Neural cell (in vitro differentiated cells): Measurements from ENCODE around the gene MRPS6. TPM values are rescaled to one million over a fixed set of nuclear protein-coding genes. Genes with fewer than 3 reads are reported as not detected.

Experiments
- H2AFZ ChIP-seq: fragments of 200-600, 300-800 bp; sonication (generic), shearing (Covaris generic); 2 replicates; pipeline ENCODE4 v1.6.0; 2014; ENCODE audit warnings: low read depth, mild to moderate bottlenecking, antibody characterized with exemption, low read length, moderate library complexity
- H3F3A ChIP-seq: fragments of 200-600 bp; shearing (Covaris generic); 2 replicates; pipeline ENCODE4 v1.6.1; 2016; ENCODE audit warnings: mild to moderate bottlenecking, moderate library complexity, mixed read lengths, antibody characterized with exemption, low read length; ENCODE audit not compliant: insufficient read depth, poor library complexity, severe bottlenecking
- H3K27ac ChIP-seq: fragments of 200-600, 300-800 bp; sonication (generic), shearing (Covaris generic); 2 replicates; pipeline ENCODE4 v1.5.1; 2014; ENCODE audit warnings: mild to moderate bottlenecking, low read length, moderate library complexity
- H3K27me3 ChIP-seq: fragments of 300-800, 200-600 bp; sonication (generic), shearing (Covaris generic); 2 replicates; pipeline ENCODE4 v1.6.0; 2014; ENCODE audit warnings: mild to moderate bottlenecking, low read depth, low read length, moderate library complexity; ENCODE audit not compliant: insufficient read depth
- H3K36me3 ChIP-seq: fragments of 300-800, 200-600 bp; sonication (generic), shearing (Covaris generic); 2 replicates; pipeline ENCODE4 v1.5.1; 2014; ENCODE audit warnings: mild to moderate bottlenecking, antibody characterized with exemption, low read length, moderate library complexity; ENCODE audit not compliant: insufficient read depth
- H3K4me2 ChIP-seq: fragments of 300-800, 200-600 bp; sonication (generic), shearing (Covaris generic); 2 replicates; pipeline ENCODE4 v1.6.0; 2014; ENCODE audit warnings: mild to moderate bottlenecking, low read length
- H3K4me3 ChIP-seq: fragments of 300-800, 200-600 bp; sonication (generic), shearing (Covaris generic); 2 replicates; pipeline ENCODE4 v1.5.1; 2014; ENCODE audit warnings: mild to moderate bottlenecking, low read length, moderate library complexity
- H3K79me2 ChIP-seq: fragments of 200-600 bp; shearing (Covaris generic); replicated peaks from 2 replicates; pipeline ENCODE4 v1.6.0; 2014; ENCODE audit warnings: mild to moderate bottlenecking, low read length, moderate library complexity; ENCODE audit not compliant: insufficient read depth
- H3K9ac ChIP-seq: fragments of 300-800, 200-600 bp; sonication (generic), shearing (Covaris generic); 2 replicates; pipeline ENCODE4 v1.6.1; 2016; ENCODE audit warnings: mild to moderate bottlenecking, low read length, mixed read lengths
- H3K9me2 ChIP-seq: fragments of 200-600 bp; shearing (Covaris generic); 2 replicates; pipeline ENCODE4 v1.6.1; 2016; ENCODE audit warnings: mild to moderate bottlenecking, low read length, mixed read lengths; ENCODE audit not compliant: insufficient read depth
- H3K9me3 ChIP-seq: fragments of 200-600, 300-800 bp; sonication (generic), shearing (Covaris generic); 2 replicates; pipeline ENCODE4 v1.6.1; 2016; ENCODE audit warnings: mild to moderate bottlenecking, mixed run types, low read length, moderate library complexity, mixed read lengths
- H4K20me1 ChIP-seq: fragments of 200-600 bp; shearing (Covaris generic); 2 replicates; pipeline ENCODE4 v1.6.1; 2016; ENCODE audit warnings: mild to moderate bottlenecking, mixed run types; ENCODE audit not compliant: insufficient read depth
- CTCF ChIP-seq: fragments of 450-650 bp; IDR thresholded peaks from 2 replicates; pipeline ENCODE4 v1.5.1; 2014; ENCODE audit warnings: antibody characterized with exemption, mild to moderate bottlenecking, moderate library complexity; ENCODE audit not compliant: poor library complexity, severe bottlenecking
- EP300 ChIP-seq: fragments of 450-650 bp; conservative IDR thresholded peaks from 2 replicates; pipeline ENCODE4 v1.6.1; 2014; ENCODE audit warnings: antibody characterized with exemption, mild to moderate bottlenecking, moderate library complexity; ENCODE audit not compliant: poor library complexity, severe bottlenecking
- EZH2 ChIP-seq: fragments of 200-600, 300-800 bp; shearing (Covaris generic), sonication (generic); IDR thresholded peaks from 2 replicates; pipeline ENCODE4 v1.6.1; 2014; ENCODE audit warnings: antibody characterized with exemption, low read length, borderline replicate concordance, mild to moderate bottlenecking; ENCODE audit not compliant: insufficient read depth, poor library complexity, severe bottlenecking
- MXI1 ChIP-seq: fragments of 450-650 bp; conservative IDR thresholded peaks from 2 replicates; pipeline ENCODE4 v1.6.1; 2014; ENCODE audit warnings: antibody characterized with exemption, mild to moderate bottlenecking; ENCODE audit not compliant: poor library complexity, severe bottlenecking
- POLR2AphosphoS5 ChIP-seq: IDR thresholded peaks from 2 replicates; pipeline ENCODE4 v1.6.1; 2012
- RAD21 ChIP-seq: fragments of 450-650 bp; conservative IDR thresholded peaks from 2 replicates; pipeline ENCODE4 v1.6.1; 2014; ENCODE audit warnings: antibody characterized with exemption, mild to moderate bottlenecking, moderate library complexity
- REST ChIP-seq: IDR thresholded peaks from 2 replicates; pipeline ENCODE4 v1.6.1; 2012; ENCODE audit warnings: borderline replicate concordance
- SMC3 ChIP-seq: fragments of 450-650 bp; conservative IDR thresholded peaks from 2 replicates; pipeline ENCODE4 v1.6.1; 2014; ENCODE audit warnings: antibody characterized with exemption, mild to moderate bottlenecking, moderate library complexity; ENCODE audit not compliant: poor library complexity
- TAF1 ChIP-seq: IDR thresholded peaks from 2 replicates; pipeline ENCODE4 v1.6.1; 2012; ENCODE audit warnings: low read depth
- polyA plus RNA-seq: library from polyadenylated mRNA; depleted of rRNA; stranded (reverse); fragments of >200 nt; gene quantifications from 2 replicates; pipeline ENCODE4 v1.2.3, GENCODE V29; 2014

Gene MRPS6
- polyA plus RNA-seq, 1 donor from 2014 or later, result 70.1 TPM

GRCh38 chr21:34126691-34127090 lies 53.3 kb downstream of the MRPS6 start:
- H3K27me3 ChIP-seq, result no peaks in the 10 kb centered on the region
- H3K79me2 ChIP-seq, result peaks cover 22% of the 10 kb centered on the region
- peak overlapping the region; percentile 75 for H3K4me2 ChIP-seq
- no peaks in the 10 kb centered on the region for H3F3A ChIP-seq
- TF ChIP-seq SMC3, result no peak
- TF ChIP-seq TAF1, result no peak
- TF ChIP-seq POLR2AphosphoS5, result no peak
- no peak for TF ChIP-seq RAD21
- TF ChIP-seq MXI1, result no peak
- no peak for TF ChIP-seq CTCF
- no peak for TF ChIP-seq EZH2
- TF ChIP-seq EP300, result no peak
- no peak for TF ChIP-seq REST
- H3K4me3 ChIP-seq, result peak overlapping the region; percentile 53
- H4K20me1 ChIP-seq, result no peaks in the 10 kb centered on the region
- H3K9me3 ChIP-seq, result no peaks in the 10 kb centered on the region
- no peaks in the 10 kb centered on the region for H3K9me2 ChIP-seq
- H2AFZ ChIP-seq, result no peak overlapping the region
- peak overlapping the region; percentile 54 for H3K9ac ChIP-seq
- peak overlapping the region; percentile 81 for H3K27ac ChIP-seq
- no peaks in the 10 kb centered on the region for H3K36me3 ChIP-seq

- Histone ChIP-seq H3K27me3 (no peaks in the 10 kb centered on the region), H3K36me3 (no peaks in the 10 kb centered on the region), H3F3A (no peaks in the 10 kb centered on the region), H3K9ac (no peak overlapping the region), H3K4me2 (no peak overlapping the region), H3K4me3 (no peak overlapping the region), H3K9me3 (no peaks in the 10 kb centered on the region), H3K9me2 (no peaks in the 10 kb centered on the region), H3K27ac (no peak overlapping the region), H3K79me2 (peaks cover 23% of the 10 kb centered on the region), H4K20me1 (no peaks in the 10 kb centered on the region), H2AFZ (no peak overlapping the region)
- no peak for TF ChIP-seq EP300
- no peak for TF ChIP-seq REST
- no peak for TF ChIP-seq POLR2AphosphoS5
- no peak for TF ChIP-seq RAD21
- no peak for TF ChIP-seq SMC3
- TF ChIP-seq EZH2, result no peak
- no peak for TF ChIP-seq MXI1
- no peak for TF ChIP-seq CTCF
- TF ChIP-seq TAF1, result no peak
These were observed 54.7 kb downstream of the MRPS6 start for GRCh38 chr21:34128124-34128523.
